ENCODE measurements around the gene BTF3. TPM values are rescaled to one million over a fixed set of nuclear protein-coding genes. Genes with fewer than 3 reads are reported as not detected.

Gene BTF3
- total and polyA plus RNA-seq, 2 of the 13 experiments (the other 11 are each of a cell fraction or from before 2014, with no cell fraction given), result 557 to 698 TPM

DNA sequence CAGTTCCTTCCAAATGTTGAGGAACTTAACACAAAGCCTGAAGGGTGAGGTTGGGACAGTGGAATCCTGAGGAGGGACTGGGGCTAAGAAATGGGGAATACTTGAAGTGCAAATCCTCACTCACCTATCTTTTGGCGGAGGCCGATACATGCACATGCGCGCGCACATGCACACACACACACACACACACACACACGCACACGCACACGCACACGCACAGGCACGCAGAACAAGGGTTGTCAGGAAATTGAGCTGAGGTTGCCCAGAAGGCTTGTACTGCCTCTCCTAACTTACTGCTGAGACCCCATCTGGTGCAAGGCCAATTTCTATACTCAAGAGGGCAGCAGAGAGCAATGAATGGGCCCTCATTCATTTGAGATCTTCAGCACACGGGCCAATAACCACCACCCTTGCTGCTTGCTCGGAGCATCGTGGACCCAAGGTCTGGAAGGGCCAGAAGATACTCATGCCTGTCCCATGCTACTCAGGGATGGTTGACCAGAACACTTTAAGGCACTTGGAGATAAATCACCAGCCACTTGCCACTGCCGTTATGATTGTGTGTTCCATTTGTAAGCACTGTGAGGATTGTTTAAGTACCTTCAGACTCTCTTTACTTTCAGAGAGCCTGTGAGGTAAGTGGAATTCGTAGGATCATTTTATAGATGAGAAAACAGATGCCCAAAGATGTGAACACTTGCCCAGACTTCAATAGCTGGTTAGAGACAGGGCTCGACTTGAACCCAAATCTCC, 21.5 kb downstream of the BTF3 start (continued):
- TF ChIP-seq ZNF205 (CRISPR knock-in tag; IDR thresholded peaks at IDR 0.05), result peak; percentile 42; the same call in 1 of the 2 replicates
- TF ChIP-seq ZNF235 (CRISPR knock-in tag; IDR thresholded peaks at IDR 0.05; ENCODE audit: borderline replicate concordance), result no peak
- TF ChIP-seq, protein P1, sequence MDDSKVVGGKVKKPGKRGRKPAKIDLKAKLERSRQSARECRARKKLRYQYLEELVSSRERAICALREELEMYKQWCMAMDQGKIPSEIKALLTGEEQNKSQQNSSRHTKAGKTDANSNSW (CRISPR knock-in tag; IDR thresholded peaks at IDR 0.05; ENCODE audit: borderline replicate concordance), result no peak
- no peak for TF ChIP-seq POLR2AphosphoS5 (IDR thresholded peaks at IDR 0.05; ENCODE audit: low read depth, low read length)
- TF ChIP-seq, protein P2, sequence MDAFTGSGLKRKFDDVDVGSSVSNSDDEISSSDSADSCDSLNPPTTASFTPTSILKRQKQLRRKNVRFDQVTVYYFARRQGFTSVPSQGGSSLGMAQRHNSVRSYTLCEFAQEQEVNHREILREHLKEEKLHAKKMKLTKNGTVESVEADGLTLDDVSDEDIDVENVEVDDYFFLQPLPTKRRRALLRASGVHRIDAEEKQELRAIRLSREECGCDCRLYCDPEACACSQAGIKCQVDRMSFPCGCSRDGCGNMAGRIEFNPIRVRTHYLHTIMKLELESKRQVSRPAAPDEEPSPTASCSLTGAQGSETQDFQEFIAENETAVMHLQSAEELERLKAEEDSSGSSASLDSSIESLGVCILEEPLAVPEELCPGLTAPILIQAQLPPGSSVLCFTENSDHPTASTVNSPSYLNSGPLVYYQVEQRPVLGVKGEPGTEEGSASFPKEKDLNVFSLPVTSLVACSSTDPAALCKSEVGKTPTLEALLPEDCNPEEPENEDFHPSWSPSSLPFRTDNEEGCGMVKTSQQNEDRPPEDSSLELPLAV (CRISPR knock-in tag; conservative IDR thresholded peaks at IDR 0.05; ENCODE audit: low read depth), result no peak
- peak; percentile 15; the same call in 1 of the 2 replicates for TF ChIP-seq ZNF564 (CRISPR knock-in tag; IDR thresholded peaks at IDR 0.05)
- TF ChIP-seq, protein P3, sequence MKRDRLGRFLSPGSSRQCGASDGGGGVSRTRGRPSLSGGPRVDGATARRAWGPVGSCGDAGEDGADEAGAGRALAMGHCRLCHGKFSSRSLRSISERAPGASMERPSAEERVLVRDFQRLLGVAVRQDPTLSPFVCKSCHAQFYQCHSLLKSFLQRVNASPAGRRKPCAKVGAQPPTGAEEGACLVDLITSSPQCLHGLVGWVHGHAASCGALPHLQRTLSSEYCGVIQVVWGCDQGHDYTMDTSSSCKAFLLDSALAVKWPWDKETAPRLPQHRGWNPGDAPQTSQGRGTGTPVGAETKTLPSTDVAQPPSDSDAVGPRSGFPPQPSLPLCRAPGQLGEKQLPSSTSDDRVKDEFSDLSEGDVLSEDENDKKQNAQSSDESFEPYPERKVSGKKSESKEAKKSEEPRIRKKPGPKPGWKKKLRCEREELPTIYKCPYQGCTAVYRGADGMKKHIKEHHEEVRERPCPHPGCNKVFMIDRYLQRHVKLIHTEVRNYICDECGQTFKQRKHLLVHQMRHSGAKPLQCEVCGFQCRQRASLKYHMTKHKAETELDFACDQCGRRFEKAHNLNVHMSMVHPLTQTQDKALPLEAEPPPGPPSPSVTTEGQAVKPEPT (CRISPR knock-in tag; IDR thresholded peaks at IDR 0.05; ENCODE audit: low read depth), result 0 out of 2 replicates have a peak, but pooled peaks have one; percentile 55
- TF ChIP-seq SIX1 (CRISPR knock-in tag; IDR thresholded peaks at IDR 0.05; ENCODE audit: borderline replicate concordance), result no peak
- no peak for TF ChIP-seq GATA4 (IDR thresholded peaks at IDR 0.05; ENCODE audit: borderline replicate concordance, low read depth)
- TF ChIP-seq RBM39 (IDR thresholded peaks at IDR 0.05; ENCODE audit: low read depth, low read length, poor library complexity, severe bottlenecking), result no peak
- TF ChIP-seq, protein P4, sequence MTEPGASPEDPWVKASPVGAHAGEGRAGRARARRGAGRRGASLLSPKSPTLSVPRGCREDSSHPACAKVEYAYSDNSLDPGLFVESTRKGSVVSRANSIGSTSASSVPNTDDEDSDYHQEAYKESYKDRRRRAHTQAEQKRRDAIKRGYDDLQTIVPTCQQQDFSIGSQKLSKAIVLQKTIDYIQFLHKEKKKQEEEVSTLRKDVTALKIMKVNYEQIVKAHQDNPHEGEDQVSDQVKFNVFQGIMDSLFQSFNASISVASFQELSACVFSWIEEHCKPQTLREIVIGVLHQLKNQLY (CRISPR knock-in tag; IDR thresholded peaks at IDR 0.05), result no peak
- TF ChIP-seq ZNF773 (CRISPR knock-in tag; IDR thresholded peaks at IDR 0.05; ENCODE audit: borderline replicate concordance), result no peak
- TF ChIP-seq ZNF878 (CRISPR knock-in tag; IDR thresholded peaks at IDR 0.05), result no peak
- TF ChIP-seq, protein P5, sequence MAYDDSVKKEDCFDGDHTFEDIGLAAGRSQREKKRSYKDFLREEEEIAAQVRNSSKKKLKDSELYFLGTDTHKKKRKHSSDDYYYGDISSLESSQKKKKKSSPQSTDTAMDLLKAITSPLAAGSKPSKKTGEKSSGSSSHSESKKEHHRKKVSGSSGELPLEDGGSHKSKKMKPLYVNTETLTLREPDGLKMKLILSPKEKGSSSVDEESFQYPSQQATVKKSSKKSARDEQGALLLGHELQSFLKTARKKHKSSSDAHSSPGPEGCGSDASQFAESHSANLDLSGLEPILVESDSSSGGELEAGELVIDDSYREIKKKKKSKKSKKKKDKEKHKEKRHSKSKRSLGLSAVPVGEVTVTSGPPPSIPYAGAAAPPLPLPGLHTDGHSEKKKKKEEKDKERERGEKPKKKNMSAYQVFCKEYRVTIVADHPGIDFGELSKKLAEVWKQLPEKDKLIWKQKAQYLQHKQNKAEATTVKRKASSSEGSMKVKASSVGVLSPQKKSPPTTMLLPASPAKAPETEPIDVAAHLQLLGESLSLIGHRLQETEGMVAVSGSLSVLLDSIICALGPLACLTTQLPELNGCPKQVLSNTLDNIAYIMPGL (CRISPR knock-in tag; IDR thresholded peaks at IDR 0.05; ENCODE audit: borderline replicate concordance in 1 of 2, low read depth in 1 of 2), result peak; percentile 37 to 56; a peak in 2 of 4 replicates
- no peak for TF ChIP-seq EEA1 (CRISPR knock-in tag; IDR thresholded peaks at IDR 0.05; ENCODE audit: borderline replicate concordance)
- TF ChIP-seq, protein P6, sequence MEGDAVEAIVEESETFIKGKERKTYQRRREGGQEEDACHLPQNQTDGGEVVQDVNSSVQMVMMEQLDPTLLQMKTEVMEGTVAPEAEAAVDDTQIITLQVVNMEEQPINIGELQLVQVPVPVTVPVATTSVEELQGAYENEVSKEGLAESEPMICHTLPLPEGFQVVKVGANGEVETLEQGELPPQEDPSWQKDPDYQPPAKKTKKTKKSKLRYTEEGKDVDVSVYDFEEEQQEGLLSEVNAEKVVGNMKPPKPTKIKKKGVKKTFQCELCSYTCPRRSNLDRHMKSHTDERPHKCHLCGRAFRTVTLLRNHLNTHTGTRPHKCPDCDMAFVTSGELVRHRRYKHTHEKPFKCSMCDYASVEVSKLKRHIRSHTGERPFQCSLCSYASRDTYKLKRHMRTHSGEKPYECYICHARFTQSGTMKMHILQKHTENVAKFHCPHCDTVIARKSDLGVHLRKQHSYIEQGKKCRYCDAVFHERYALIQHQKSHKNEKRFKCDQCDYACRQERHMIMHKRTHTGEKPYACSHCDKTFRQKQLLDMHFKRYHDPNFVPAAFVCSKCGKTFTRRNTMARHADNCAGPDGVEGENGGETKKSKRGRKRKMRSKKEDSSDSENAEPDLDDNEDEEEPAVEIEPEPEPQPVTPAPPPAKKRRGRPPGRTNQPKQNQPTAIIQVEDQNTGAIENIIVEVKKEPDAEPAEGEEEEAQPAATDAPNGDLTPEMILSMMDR (CRISPR knock-in tag; IDR thresholded peaks at IDR 0.05), result peak; percentile 95
- no peak for TF ChIP-seq HOXA7 (CRISPR knock-in tag; IDR thresholded peaks at IDR 0.05)
- TF ChIP-seq, protein P7, sequence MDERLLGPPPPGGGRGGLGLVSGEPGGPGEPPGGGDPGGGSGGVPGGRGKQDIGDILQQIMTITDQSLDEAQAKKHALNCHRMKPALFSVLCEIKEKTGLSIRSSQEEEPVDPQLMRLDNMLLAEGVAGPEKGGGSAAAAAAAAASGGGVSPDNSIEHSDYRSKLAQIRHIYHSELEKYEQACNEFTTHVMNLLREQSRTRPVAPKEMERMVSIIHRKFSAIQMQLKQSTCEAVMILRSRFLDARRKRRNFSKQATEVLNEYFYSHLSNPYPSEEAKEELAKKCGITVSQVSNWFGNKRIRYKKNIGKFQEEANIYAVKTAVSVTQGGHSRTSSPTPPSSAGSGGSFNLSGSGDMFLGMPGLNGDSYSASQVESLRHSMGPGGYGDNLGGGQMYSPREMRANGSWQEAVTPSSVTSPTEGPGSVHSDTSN (CRISPR knock-in tag; IDR thresholded peaks at IDR 0.05), result no peak
- peak; percentile 85 for TF ChIP-seq STAG1 (CRISPR knock-in tag; IDR thresholded peaks at IDR 0.05)
